Fibroblast of skin of right biceps (primary cell): ENCODE data around the gene CCK.
A peak's percentile ranks its signal among the peaks of the same experiment; 100 is the strongest.

Experiments
- DNase-seq: peaks from one replicate; pipeline ENCODE4 v3.0.0-alpha.2; 2013

Gene CCK

DNA sequence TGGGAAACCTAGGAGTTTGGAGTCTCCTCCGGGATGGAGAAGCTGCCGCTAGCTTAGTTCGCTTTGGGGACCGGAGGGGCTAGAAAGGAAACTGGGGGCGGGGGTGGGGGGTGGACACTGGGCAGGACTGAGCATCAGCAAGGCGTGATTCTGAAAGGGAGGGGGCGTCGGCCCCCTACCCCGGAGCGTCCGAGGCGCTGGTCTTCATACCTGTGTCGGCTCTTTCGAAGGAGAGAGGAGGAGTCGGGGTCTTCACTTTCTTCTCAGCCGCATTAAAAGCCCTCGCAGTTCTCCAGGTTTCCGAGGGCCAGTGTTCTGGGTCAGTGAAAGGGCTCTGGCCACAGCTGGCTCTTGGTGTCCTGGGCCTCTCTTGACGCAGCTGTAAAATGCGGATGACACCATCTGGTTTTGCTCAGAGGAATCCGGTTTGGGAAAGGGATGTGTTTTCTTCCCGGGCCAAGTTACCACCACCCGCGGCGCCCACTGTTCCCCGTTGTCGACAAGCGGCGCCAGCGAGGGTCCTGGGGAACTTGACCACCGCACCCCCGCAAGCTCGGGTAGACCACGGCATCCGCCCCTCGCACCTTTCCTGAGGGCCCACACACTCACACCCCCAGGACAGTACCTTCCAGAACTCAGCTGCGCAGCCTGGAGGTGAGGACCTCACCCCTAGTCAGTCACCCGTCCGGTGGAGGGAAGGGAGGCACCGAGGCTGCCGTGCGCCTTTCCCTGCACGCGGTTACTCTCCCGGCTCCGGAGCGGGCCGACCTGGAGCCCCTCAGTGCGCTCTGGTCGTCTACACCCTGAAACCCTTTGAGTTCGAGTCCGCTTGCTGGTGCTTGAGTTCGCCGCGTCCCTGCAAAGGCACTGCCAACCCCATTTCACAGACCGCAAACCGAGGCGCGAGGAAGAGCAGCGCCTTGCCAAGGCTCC lies 660 bp downstream of the CCK start:
- no peak for DNase-seq

DNA sequence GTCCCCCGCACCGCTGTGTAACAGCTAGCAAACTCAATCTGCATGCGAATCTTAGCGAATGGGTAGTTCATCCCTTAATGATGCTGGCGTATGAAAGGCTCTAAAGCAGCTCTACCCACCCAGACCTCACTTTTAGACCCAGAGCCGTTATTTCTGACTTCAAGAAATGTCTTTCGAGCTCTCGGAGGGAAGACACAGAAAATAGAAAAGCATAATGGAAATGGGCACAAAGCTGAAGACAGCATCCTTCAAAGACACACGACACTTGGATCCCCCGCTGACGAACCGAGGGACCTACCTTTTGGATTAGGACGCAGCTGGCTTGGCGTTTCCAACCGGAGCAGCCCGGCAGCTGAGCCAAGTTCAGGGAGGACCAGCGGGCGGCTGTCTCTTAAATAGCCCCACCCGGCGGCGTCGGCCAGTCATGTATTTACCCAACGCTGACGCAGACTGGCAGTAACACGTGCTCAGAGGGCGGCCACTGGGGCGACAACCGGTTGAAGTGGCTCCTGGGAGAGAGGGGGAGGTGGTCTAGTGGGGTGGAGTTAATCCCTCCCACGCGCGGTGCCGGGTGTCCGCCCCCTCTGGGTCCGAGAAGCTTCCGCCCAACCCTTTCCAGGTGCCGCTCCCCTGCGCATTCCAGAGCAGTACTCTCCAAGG lies 1.5 kb downstream of the CCK start:
- peak; percentile 33 for DNase-seq

DNA sequence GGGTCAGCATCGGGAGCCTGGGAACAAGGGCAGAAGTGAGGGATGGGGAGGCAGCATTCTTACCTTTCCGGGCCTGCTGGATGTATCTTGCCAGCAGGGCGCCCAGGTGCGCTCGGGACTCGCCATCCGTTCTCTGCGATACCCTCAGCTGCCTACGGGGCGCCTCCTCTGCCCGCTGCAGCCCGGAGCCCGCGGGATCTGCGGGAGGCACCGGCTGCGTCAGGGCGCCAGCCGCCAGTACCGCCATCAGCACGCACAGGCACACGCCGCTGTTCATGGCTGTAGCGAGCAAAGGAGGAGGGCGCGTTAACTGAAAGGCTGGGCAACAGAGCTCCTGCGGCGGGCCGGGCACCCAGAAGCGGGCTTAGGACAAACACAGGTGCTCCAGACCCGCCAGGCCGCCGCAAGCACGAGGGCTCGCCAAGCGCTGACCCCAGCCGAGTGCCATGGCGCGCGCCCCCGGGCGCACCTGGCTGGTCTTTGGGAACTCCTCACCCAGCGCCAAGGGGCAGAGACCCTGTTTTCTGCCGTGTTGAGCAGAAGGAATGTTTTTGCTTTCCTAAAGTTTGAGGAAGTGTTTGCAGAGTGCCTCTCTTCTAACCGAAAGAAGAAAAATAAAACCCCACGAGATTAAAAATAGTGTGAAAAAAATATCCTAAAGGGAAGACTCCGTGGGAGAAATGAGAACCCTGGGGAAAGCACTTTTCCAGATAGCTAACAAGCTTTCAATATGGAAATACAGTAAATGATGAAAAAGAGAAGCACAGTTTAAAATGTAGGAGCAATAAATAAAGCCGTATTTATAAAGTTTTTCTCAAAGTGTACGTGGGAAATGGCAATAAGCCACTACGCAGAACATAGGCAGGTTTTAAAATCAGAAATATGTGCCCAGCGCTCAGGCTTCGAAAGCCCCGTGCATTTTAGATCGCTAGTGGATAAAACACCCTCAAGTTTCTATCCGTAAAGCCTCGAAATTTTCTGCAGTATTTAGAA lies 2.3 kb downstream of the CCK start:
- DNase-seq: no peak

DNA sequence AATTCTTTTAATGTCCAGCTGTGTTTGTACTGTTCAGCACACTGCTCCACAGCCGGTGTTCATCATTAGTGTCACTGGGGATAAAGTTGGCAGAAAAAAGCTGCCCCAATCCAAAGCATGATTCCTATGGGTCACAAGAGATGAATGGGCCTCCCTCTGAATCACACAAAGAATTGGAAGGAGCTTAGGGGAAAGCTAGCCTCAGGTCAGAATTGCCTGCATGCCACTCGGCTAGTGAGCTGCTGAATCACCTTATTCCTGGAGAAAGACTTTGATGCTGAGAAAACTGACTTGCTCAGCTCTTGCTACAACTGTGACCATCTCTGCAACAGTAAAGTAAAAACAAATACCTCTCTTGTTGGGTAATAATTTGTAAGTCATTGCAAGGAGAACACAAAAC lies 3.5 kb downstream of the CCK start:
- DNase-seq: peak; percentile 51

DNA sequence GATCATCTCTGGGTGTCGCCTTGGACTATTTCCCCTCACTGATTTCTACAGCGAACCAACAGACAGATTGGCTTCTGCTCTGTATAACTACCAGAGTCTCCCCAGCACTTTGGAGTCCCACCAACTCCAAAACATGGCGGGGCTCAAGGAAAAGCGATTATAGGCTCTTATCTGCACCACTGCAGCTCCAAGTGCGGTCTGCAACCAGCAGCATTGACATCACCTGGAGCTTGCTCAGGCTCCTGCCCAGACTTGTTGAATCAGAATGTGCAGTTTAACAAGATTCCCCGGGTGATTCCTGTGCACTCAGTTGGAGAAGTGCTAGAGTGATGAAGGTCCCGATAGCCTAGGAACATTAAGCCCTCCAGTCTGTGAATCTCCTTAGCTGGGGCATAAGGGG lies 9.0 kb downstream of the CCK start:
- peak; percentile 31 for DNase-seq

DNA sequence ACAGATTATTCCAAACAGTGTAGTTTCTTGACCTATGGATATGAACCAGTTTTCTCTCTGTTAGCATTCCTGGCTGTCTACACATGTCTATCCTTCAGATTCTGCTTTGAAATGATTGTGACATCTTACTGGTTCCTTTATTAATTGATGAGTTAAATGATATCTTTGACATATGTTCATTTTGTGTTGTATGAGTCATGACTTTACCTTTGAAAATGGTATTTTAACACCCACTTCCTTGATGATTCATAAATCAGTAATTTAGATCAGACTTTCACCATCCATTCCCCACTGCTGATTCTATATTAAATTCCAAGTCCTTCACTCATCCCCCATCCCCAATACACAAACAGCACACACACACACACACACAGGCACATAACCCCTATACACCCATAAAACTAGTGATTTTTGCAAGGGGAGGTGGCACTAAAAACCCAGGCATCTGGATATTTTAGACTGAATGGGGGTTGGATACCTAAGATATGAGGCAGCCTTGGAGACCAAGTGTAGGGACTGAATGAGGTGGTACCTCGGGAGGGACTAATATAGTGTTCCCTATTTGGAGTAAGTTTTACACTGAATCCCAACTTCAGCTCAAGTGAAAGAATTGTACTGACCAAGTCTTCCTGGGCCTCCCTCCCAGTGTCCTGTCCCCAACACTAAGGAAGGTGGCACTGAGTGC lies 9.7 kb downstream of the CCK start:
- peak; percentile 89 for DNase-seq

DNA sequence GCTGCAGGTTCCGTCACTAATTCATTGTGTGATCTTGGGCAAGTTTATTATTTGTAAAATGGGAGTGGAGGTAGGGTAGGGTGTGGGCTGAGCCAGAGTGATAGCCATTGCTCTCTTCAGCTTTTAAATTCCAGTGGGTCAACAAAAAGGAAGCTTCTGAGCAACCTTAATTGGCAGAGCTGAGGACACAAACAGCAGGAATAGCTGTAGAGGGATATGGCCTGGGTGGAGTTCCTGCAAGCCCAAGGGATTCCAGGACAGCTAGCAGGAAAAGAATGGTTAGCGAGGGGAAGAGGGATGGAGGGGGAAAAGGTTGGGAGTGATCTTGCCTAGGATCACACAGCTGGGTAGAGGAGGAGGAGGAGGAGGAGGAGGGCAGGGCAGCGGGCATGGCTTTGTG lies 11.4 kb downstream of the CCK start:
- DNase-seq: no peak

DNA sequence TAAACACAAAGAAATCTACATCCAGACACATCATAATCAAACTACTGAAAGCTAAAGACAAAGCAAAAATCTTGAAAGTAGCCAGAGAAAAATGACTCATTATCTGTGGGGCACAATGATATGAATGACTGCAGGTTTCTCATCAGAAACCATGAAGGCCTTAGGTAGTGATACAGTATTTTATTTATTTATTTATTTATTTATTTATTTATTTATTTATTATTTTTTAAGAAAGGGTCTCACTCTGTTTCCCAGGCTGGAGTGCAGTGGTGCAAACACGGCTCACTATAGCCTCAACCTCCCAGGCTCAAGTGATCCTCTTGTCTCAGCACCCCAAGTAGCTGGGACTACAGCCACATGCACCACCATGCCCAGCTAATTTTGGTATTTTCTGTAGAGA lies 15.2 kb downstream of the CCK start:
- no peak for DNase-seq

DNA sequence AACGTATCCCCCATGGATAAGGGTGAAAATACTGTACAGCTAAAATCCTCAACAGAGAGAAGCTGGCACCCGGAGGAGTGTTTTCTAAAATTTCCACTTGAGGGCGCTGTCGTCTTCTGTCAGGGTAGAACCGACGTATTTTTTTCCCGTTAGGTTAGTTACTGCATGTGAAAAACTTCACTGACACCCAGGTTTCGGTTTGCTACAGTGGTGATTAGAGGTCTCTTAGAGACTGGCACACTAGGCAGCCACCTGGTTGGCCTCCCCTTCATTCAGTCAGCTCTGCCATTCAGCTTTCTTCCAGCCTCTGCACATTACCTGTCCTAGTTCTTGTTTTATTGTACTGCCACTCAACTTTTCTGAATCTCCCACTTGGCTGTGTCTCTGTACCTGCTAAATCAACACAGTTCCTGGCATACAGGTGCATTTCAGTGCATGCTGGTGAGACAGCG lies 18.4 kb downstream of the CCK start:
- DNase-seq: peak; percentile 40

DNA sequence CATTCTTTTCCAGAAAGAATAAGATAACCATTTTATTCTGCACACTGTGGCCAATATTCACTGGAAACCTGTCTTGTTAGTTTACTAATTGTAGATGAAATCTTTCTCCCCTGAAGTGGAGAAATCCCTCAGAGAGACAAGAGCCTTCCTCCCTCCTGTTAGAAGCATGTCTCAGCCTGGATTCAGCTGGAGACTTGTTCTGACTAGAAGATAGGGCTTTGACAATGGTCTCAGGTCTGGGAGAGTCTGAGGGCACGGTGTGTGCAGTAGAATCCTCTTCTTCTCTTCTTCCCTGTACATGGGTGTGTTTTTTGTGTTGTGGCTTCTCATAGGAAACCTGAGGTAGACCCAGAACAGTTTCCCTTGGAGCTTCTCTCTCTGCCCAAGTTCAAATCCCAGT lies 19.9 kb downstream of the CCK start:
- no peak for DNase-seq

DNA sequence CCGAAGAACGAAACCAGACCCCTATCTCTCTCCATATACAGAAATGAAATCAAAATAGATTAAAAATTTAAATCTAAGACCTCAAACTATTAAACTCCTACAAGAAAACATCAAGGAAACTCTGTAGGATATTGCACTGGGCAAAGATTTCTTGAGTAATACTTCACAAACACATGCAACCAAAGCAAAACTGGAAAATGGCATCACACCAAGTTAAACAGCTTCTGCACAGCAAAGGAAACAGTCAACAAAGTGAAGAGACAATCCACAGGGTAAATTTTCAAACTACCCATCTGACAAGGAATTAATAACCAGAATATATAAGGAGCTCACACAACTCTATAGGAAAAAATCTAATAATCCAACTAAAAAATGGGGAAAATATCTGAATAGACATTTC lies 29.4 kb downstream of the CCK start:
- DNase-seq: no peak

DNA sequence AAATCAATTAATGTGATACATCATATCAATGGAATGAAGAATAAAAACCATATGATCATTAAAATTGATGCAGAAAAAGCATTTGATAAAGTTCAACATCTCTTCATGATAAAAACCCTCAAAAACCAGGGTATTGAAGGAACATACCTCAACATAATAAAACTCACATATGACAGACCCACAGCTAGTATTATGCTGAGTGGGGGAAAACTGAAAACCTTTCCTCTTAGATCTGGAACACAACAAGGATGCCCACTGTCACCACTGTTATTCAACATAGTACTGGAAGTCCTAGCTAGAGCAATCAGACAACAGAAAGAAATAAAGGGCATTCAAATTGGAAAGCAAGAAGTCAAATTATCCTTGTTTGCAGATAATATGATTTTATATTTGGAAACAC lies 30.5 kb downstream of the CCK start:
- no peak for DNase-seq

DNA sequence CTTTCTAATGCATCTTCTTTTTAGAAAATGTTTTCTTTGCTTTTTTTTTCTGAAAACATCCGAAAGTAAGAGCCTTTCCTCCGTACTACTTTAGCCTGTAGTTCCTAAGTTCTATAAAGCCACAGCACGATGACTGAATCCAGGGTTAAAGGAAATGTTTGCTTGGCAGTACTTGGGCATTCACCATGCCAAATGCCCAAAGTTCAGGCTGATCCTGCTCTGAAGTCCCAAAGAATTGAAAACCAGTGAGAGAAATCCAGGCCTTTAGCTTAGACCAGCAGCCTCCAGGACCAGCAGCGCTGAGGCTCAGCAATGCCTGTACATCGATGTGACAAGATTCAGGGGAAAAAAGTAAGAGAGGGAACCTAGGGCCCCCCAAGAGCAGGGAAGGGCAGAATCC lies 35.1 kb downstream of the CCK start:
- no peak for DNase-seq

DNA sequence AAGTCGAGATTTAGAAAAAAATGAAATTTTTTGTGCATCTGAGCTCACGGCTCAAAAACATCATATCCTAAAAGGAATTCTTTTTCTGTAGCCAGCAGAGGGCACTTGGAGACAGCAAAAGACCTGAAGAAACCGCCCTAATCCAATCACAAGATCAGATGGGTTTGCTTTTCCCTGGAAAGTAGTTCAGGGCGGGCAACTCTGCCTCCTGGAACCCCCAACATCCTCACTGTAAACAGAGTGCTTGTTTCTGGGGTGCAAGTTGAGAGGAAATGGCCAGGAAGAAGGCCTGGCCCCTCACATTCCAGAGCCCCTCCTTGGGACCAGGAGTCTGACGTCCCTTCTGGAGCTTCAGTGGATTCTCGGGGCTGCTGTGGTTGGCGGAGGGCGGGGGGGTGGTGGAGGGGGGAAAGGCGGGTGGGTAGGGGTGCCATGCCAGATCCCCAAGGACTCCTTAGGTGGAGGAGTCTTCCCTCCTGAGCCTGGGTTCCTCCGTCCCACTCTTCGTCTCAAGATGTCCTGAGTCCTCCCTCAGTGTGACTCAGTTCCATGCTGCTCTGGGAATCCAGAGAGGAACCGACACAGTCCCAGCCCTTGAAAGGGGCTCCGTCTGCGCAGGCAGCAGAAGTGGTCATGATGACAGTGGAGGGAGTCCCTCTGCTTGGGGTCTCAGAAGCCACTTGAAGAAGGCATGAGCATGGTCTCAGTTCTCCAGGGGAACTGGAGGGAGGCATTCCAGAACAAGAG lies 35.9 kb downstream of the CCK start:
- DNase-seq: peak; percentile 56

DNA sequence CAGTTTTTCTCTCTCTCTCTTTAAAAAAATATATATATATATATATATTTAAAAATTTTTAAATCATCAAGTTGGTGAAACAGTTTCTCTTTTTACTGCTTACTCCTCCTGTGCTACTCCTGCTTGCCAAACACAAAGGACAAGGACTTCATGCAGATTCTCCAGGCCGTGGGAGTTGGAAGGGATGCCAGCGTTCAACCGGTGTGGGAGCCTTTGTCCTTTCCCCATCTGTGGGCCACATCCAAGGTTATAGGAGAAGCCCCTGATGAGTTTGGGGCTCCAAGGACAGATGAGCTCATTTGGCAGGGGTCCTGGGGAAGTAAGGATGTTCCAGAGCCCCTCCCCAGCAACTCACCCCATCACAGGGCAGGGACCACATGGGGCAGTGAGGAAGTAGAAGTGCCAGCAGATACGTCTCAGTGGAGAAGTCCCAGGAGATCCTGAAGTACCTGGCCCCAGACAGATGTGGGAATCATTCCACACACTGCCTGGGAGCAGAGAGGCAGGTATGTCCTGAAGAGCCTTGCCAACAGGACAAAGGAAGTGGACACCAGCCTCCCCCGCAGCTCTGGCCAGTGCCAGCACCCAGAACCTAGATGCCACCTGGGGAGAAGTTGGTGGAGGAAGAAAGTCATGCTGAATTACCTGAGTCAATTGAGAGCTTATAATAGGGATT lies 36.6 kb downstream of the CCK start:
- DNase-seq: no peak

DNA sequence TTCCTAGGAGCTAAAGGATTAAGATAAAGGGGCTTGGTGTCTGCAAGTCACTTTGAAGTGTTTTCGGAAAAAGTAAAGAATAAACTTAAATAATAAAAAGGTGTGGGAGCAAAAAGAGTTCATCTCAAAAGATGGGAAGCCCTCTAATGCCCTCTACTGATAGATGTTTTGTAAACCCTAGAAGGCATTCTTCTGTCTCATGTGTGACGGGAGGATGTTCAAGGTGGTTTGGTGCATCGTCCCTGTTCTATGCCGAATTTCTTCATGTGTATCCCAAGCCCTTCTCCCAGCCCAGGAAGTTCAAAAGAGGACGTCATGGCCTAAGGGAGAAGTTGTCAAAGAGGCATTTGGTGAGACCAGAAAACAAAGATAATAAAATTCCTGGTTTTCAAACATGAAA lies 37.2 kb downstream of the CCK start:
- DNase-seq: peak; percentile 10

DNA sequence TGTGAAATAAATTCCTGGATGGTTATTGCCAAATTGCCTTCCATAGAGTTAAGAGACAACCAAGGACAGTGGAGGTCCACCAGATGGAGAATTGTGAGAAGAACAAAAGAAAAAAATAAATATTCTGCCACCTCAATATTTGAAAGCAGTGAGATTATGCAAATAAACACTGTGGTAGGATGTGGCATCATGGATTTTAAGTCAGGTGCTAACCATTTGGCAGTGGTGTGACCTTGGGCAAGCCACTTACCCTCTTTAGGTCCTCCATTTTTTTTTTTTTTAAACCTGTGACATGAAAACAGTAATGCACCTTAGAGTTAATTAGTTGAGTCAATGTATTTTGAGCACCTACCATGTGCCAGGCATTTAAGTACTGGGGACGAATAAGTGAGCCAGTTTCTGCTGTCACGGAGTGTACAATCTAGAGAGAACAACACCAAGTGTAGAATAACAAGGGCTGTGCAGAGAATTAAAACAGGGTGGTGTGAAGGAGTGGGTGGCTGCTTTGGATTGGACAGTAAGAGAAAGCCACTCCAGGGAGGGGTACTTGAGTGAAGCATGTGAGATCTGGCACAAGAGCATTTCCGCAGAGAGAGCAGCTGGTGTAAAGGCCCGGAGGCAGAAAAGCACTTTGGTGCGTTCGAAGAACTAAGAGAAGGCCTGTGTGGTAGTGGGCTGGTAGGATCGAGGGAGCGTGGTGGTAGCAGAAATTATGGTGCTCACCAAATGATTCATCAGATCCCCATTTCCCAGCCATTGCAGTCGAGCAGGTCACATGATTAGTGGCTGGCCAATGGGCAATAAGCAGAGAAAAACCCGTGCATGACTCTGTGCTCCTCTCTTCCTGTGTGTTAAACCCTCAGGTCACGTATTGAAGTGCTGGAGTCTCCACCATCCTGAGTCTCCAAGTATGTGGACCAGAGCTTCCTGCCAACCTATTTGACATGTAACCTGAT lies 39.2 kb downstream of the CCK start:
- peak; percentile 22 for DNase-seq

DNA sequence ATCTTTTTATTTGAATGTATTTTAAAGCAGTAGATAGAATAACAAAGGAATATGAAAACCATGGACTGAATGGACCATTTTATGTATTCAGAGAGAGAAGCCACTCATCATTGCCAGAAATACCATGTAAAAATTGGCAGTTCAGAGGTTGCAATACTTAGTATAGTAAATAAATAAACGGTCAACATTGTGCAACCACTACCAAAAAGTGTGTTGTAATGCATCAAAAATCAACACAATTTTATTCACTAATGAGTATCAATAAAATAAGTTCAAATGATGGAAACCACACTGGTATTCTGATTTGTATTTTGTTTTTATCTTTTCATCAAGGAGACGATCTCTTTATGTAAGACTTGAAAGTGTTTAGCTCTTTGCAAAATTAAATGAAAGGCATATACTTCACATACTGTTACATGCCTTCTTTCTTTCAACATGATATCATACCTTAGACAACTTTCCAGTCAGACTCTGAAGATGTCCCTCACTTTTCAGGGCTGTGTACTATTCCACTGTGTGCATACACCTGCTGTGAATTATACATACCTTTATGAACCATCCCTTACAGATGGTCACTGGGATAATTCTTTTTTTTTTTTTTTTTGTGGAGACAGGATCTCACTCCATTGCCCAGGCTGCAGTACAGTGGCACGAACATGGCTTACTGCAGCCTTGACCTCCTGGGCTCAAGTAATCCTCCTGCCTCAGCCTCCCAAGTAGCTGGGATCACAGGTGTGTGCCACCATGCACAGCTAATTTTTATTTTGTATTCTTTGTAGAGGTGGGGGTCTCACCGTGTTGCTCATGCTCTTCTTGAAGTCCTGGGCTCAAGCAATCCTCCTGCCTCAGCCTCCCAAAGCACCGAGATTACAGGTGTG lies 40.3 kb downstream of the CCK start:
- DNase-seq: no peak
